Measurements from ENCODE around the gene TSPY8.
"Not testable (repeated sequence)": the region's sequence is repeated elsewhere in the genome, so short reads cannot be mapped to it uniquely, and the experiment has no call there.

The TSPY8 gene, protein sequence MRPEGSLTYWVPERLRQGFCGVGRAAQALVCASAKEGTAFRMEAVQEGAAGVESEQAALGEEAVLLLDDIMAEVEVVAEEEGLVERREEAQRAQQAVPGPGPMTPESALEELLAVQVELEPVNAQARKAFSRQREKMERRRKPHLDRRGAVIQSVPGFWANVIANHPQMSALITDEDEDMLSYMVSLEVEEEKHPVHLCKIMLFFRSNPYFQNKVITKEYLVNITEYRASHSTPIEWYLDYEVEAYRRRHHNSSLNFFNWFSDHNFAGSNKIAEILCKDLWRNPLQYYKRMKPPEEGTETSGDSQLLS

DNA sequence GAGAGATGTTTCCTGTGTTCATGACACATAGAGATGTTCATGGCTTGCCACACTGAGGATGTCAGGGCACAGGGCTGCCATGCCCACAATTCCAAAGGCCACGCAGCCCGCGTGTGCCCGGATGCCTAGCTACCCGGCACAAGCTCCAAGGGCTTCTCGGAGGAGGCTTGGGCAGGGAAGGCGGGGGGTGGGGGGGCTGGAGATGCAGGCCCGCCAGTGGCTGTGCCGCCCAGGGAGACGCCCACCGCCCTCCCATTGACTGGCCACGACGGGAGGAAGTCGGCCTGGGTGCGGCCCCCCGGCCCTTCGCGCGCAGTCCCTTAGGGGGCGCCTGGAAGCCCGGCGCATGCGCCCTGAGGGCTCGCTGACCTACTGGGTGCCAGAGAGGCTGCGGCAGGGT lies at the start of gene TSPY8:
Gene TSPY8, plus strand, starts transcription at position 301 of the 400 bp plus-strand sequence. Its CDS starts 46 bp downstream, at position 347.
- DNase-seq (ENCODE audit: low read depth); H3K4me3 ChIP-seq (ENCODE audit: low read depth, low read length): not testable (repeated sequence)

GRCh38 chrY:9320996-9321395 lies 36.6 kb upstream of the TSPY8 start:
- DNase-seq (ENCODE audit: low read depth), result no peak
- TF ChIP-seq, protein P1, sequence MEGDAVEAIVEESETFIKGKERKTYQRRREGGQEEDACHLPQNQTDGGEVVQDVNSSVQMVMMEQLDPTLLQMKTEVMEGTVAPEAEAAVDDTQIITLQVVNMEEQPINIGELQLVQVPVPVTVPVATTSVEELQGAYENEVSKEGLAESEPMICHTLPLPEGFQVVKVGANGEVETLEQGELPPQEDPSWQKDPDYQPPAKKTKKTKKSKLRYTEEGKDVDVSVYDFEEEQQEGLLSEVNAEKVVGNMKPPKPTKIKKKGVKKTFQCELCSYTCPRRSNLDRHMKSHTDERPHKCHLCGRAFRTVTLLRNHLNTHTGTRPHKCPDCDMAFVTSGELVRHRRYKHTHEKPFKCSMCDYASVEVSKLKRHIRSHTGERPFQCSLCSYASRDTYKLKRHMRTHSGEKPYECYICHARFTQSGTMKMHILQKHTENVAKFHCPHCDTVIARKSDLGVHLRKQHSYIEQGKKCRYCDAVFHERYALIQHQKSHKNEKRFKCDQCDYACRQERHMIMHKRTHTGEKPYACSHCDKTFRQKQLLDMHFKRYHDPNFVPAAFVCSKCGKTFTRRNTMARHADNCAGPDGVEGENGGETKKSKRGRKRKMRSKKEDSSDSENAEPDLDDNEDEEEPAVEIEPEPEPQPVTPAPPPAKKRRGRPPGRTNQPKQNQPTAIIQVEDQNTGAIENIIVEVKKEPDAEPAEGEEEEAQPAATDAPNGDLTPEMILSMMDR (conservative IDR thresholded peaks at IDR 0.05; ENCODE audit: low read depth, low read length), result no peak
- H3K4me3 ChIP-seq (ENCODE audit: low read depth, low read length), result no peak overlapping the region

GRCh38 chrY:9337164-9337563 lies 20.4 kb upstream of the TSPY8 start, which contains the start of gene TSPY4:
Gene TSPY4, plus strand, starts transcription at chrY:9337464. Its CDS starts 46 bp downstream, at chrY:9337510.
- not testable (repeated sequence) for H3K4me3 ChIP-seq (ENCODE audit: low read depth, low read length); DNase-seq (ENCODE audit: low read depth)

GRCh38 chrY:9396527-9396926 lies 38.9 kb downstream of the TSPY8 start:
- not testable (repeated sequence) for DNase-seq (ENCODE audit: low read depth); H3K4me3 ChIP-seq (ENCODE audit: low read depth, low read length)

DNA sequence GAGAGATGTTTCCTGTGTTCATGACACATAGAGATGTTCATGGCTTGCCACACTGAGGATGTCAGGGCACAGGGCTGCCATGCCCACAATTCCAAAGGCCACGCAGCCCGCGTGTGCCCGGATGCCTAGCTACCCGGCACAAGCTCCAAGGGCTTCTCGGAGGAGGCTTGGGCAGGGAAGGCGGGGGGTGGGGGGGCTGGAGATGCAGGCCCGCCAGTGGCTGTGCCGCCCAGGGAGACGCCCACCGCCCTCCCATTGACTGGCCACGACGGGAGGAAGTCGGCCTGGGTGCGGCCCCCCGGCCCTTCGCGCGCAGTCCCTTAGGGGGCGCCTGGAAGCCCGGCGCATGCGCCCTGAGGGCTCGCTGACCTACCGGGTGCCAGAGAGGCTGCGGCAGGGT lies 40.5 kb downstream of the TSPY8 start, which contains the start of gene TSPY3:
Gene TSPY3, plus strand, starts transcription at position 301 of the 400 bp plus-strand sequence. Its CDS starts 46 bp downstream, at position 347.
- not testable (repeated sequence) for DNase-seq (ENCODE audit: low read depth); H3K4me3 ChIP-seq (ENCODE audit: low read depth, low read length)
